HG03103 (cell line): ENCODE data around the gene RAD51B.

Experiments
- ATAC-seq: cut with Tn5 transposase; IDR thresholded peaks from one replicate; pipeline ENCODE4 v1.9.1; 2021; ENCODE audit warnings: low read depth; ENCODE audit not compliant: unreplicated experiment

Gene RAD51B

DNA sequence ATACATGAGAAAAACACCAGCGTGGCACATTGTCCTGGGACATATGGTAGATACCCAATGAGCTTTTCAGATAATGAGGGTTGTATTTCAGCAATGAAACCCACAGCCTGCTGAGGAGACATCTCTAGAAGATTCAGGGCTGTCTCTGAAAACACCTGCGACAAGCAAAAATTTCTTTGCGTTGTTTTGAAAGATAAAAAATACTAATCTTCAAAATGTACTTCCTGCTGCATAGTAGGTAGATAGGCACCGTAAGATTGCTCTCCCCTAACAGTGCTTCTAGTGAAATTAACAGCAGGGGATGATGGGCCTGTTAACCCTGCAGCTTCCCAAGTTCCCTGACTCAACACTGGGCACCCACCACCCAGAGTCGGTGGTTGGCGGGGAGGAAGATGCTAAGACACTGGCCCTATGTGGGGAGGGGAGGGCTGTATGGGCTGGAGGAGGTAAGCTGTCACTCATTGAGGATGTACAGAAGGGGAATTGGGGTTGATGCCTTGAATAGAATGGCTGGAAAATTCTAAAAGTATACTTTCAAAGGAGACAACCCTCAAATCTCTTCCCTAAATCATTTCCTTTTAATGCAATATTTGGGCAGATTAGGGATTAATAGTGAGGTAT, 953.3 kb downstream of the RAD51B start:
- no peak for ATAC-seq

DNA sequence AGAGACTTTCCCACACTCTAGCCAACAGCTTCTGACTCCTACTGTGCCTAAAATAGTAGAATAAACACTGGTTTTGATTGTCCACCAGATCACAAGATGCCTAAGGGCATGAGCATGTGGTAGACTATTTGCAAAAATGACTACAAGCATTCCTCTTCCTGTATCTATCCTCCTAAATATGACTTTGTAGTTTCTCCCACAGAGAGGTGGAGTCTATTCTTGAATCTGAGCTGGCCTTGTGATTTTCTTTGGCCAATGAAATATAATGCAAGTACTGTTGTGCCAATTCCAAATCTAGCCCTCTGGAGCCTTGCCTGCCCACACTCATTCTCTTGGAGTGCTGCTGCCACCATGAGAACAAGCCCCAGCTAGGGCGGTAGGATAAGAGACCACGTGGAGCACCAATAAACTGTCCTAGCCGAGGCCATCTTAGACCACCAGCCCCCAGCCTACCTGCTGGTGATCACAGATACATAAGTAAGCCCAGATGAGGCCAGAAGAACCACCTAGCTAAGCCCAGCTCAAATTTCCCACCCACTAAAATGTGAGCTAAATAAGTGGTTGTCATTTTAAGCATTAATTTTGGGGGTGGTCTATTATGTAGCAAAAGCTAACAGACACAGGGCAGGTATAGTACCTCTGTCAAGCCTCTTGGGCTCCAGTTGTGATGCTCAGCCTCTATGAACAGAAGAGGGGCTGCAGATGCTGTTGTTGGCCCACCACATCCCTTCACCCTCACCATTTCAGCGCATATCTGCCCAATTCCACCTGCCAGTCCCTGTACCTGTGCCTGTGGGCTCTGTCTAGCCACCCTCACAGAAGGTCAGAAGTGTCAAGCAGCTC, 955.4 kb downstream of the RAD51B start:
- ATAC-seq: no peak

DNA sequence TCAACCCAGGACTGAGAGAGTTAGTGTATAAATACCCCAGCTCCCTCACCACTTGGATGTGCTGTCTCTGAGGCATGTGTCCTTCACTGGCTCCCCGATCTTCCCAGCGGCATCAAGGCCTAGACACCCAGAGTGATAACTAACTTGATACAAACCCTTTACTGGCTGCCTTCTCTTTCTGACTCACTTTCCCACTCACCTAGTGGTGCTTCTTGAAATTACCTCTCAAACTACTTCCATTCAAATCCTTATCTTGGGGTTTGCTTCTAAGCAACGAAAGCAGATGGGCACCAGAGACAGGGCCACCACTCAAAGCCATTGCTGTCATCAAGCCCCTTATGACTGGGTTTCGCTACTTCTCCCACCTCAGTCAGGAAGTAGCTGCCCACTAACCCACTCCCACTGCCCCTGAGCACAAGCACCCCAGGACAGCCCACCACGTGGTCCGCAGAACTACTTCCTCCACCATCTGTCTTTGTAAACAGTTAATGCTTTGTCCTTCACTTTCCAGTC, 956.1 kb downstream of the RAD51B start:
- no peak for ATAC-seq

DNA sequence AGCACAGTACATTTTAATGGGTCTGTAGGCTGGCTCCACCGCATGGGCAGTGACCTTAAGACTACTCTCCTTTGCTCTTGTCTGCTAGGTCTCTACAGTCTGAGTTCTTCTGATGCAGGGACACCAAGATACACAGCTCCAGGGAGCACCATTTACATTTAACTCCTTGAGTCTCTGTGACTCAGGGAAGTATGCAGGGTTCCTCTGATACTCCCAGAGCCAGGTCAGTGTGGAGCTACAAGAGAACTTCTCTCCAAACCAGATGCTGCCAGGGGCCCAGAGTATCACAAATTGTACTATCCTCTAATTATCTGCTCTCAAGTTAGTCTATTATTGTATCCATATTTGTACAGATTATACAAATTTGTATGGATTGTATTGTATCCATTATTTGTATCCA, 958.1 kb downstream of the RAD51B start:
- ATAC-seq: no peak
